HG03439 (cell line): ENCODE measurements around the gene KCTD10.

ENCODE experiments used
- ATAC-seq: cut with Tn5 transposase; IDR thresholded peaks from one replicate; pipeline ENCODE4 v1.9.1; 2021; ENCODE audit warnings: mild to moderate bottlenecking, moderate library complexity; ENCODE audit not compliant: unreplicated experiment

The KCTD10 gene

DNA sequence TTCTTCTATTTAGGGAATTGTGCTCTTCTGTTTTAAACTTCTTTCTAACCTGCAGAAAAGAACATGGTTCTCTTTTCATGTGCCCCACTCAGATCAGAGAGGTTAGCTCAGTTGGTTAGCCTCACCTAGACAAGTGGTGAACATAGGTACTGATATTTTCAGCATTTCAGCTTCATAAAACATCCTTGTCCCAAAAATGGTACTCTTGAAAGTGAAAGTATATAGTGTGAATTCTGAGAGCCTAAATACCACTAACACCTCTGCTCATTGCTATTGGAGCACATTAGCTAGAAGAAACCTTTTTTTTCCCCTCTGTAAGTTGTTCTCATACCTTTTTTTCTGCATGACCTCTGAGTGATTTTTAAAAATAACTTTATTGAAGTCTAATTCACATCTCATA, 17.9 kb upstream of the KCTD10 start:
- ATAC-seq, result no peak

DNA sequence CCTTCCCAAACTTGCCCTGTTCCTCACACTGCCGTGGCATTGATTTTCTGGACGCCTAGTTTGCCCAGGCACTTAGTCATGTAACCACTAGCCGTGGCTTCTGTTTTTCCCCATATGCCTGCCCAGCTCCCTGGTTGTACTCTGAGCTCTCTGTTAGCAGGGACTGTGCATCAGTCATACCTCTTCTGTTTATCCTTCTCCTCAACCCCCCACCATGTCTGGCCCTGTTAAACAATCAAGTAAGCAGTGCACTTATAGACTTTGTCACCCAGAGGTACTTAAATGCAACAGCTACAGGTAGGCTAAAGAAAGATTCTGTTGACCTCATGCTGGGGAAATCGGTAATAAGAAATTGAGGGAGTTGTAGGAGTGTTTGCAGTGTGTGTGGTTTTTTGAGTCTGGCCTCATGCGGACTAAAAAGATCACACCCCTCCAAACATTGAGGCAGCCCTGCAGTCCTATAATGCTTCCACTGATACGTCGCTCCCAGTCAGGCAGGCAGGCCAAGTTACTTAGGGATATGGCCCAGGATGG, 17.3 kb upstream of the KCTD10 start:
- no peak for ATAC-seq

DNA sequence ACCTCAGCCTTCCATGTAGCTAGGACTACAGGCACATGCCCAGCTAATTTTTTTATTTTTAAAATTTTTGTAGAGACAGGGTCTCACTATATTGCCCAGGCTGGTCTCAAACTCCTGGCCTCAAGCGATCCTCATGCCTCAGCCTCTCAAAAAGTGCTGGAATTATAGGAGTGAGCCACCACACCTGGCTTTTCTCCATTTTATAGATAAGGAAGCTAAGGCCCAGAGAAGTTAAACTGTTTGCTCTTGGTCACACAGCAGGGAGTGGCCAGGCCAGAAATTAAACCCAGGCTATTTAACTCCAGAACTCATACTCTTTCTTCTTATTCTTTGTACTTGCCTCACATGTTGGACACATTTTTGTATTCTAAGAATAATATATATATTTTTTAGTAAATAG, 16.8 kb upstream of the KCTD10 start:
- ATAC-seq, result no peak

GRCh38 chr12:109493090-109493489, 16.0 kb upstream of the KCTD10 start:
- ATAC-seq, result no peak

- no peak for ATAC-seq
These were observed 15.3 kb upstream of the KCTD10 start for GRCh38 chr12:109492371-109492770.

DNA sequence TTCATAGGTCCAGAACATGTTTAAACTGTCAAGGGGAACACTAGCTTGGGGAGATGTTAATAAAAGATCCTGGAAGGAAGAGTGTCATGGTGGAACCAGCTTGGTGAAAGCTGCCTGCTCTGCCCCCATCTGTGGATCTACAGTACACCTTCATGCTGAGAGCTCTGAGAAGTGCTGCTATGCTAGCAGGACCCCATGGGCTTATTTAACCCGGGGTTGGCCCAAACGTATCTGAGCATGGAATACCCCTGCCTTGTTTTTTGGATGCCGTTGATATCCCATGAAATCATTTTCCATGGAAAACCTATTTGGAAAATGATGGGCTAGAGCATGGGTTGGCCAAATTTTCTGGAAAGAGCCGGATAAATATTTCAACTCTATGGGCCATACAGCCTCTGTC, 14.6 kb upstream of the KCTD10 start:
- ATAC-seq, result no peak

- no peak for ATAC-seq
These were observed 13.0 kb upstream of the KCTD10 start for GRCh38 chr12:109489955-109490565.

- ATAC-seq, result no peak
These were observed 12.2 kb upstream of the KCTD10 start for GRCh38 chr12:109489016-109489954.

GRCh38 chr12:109488051-109488665, 11.1 kb upstream of the KCTD10 start:
- ATAC-seq, result no peak

DNA sequence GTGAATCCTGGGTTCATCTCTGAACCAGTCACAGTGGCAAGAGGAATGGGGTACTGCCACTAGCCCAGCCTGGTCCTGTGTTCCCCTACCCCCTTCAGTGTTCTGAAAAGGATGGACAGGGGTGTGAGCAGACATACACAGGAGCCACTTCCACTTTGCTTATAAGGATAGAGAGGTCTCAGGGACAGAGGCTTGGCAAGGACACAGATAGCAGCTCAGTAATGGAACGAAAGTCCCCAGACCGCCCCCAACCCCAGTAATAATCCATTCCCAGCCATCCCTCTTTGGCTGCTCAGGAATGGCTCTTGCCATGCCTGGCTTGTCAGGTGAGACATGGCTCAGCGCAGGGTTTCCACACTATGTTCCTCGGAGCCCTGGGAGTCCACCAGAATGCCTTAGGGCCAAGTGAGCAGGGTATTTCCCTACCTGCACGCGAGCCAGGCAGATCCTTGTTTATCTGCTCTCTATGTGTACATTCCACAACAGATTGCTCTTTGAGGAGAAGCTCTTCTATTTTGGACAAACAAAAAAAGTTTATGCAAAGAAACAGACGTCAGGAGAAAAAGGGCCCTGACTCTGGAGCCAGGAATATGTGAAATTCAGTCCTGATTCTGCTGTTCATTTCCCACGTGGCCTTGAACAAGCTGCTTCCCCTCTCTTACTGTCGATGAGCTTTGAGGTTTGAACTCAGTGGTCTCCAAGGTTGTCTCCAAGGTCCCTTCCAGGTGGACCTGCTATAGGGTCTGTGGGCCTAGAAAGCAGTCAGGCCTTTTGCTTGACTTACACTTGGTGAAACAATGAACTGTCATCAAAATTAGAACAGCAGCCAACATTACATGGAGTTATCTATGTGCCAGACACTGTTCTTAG, 10.3 kb upstream of the KCTD10 start:
- ATAC-seq, result no peak

DNA sequence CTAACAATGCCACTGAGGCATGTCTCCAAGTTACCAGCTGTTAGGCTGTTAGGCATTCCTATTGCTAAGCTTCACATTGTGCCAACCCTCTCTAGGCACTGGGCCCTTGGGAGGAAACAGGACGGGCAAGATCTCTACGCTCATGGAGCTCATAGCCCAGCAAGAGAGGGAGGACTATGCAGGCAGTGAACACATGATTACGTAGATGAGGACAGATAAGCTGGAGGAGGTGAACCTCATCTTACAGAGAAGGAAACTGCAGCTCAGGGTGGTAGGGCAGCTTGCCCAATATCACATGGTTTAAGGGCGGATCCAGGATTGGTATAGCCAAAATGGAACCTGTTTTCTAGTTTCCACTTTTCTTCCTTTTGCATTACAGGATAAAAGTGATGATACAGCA, 8.1 kb upstream of the KCTD10 start:
- ATAC-seq, result no peak

DNA sequence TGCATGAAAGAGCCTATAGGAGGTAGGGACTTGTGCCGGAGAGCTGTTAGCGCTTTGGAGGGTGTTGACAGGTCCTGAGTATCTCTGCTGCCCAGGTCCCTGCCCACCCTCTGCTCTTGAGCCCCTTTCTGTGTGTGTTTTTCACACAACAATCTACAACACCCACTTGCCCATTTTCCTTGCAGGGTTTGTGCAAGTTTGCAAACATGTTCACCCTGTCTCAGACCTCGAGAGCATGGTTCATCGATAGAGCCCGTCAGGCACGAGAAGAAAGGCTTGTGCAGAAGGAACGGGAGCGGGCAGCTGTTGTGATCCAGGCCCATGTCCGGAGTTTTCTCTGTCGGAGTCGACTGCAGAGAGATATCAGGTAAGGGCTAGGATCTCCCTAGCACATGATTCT, 6.2 kb upstream of the KCTD10 start:
- no peak for ATAC-seq

GRCh38 chr12:109482894-109483293, 5.8 kb upstream of the KCTD10 start:
- no peak for ATAC-seq

DNA sequence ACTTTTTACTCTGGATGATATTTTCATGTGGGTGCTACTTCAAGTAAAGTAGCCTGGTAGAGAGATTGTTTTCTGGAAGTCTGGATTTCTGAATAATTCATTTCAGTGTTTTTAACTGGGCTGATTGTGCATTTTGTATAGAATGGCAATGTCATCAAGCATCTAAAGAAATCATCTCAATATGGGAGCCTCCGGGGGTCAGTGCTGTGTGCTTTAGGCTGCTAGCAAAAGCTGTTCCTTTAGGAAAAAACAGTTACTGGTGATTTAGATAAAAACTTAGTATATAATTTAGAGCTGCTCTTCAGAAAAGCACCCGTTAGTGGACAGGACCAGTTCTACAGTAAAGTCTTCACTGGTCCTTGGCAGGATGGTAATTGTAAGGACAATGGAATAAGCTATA, 5.4 kb upstream of the KCTD10 start:
- no peak for ATAC-seq

- no peak for ATAC-seq
These were observed 4.8 kb upstream of the KCTD10 start for GRCh38 chr12:109481863-109482262.

- ATAC-seq, result no peak
These were observed 3.3 kb upstream of the KCTD10 start for GRCh38 chr12:109480356-109480755.

- no peak for ATAC-seq
These were observed 2.7 kb upstream of the KCTD10 start for GRCh38 chr12:109479761-109480160.

DNA sequence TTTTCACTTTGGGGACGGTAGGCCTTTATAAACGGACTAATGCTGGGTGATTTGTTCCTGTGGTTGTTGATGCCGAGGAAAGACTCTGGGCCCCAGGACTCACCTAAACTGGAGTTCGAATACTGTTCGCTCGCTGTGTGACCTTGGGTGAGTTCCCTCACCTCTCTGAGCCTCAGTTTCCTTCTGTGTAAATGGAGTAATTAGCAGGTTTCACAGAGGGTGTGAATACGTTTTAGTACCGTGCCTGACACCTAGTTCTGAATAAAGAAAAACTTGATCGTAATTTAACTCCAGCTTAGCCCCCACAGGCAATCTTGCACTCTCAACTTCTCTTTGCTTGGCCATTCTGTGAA, 839 bp upstream of the KCTD10 start:
- no peak for ATAC-seq

DNA sequence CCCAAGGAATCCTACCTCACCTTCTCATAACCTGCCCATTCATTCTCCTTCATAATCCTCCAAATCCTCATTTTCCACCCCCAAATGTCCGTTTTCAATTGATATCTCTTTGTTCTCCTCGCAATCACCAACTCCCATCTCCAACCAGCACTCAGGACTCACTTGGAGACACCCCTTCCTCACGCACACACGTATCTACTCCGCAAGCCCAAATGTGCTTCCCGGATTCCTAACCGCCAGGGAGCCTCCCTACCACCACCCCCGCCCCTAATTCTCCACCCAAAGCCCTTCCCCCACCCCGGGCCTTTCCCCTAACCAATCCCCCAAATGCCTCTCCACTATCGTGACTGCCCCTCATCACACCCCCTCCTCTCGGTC, 304 bp downstream of the KCTD10 start:
- no peak for ATAC-seq

- ATAC-seq, result no peak
These were observed 900 bp downstream of the KCTD10 start for GRCh38 chr12:109475993-109476806.
